Measurements from ENCODE around the gene CNOT2.

CNOT2 gene

GRCh38 chr12:70288817-70289216 is 45.6 kb downstream of the CNOT2 start:
- ATAC-seq = no peak
- no peak for TF ChIP-seq BACH2 (CRISPR knock-in tag; IDR thresholded peaks at IDR 0.05; ENCODE audit: borderline replicate concordance)
- TF ChIP-seq, protein P1, sequence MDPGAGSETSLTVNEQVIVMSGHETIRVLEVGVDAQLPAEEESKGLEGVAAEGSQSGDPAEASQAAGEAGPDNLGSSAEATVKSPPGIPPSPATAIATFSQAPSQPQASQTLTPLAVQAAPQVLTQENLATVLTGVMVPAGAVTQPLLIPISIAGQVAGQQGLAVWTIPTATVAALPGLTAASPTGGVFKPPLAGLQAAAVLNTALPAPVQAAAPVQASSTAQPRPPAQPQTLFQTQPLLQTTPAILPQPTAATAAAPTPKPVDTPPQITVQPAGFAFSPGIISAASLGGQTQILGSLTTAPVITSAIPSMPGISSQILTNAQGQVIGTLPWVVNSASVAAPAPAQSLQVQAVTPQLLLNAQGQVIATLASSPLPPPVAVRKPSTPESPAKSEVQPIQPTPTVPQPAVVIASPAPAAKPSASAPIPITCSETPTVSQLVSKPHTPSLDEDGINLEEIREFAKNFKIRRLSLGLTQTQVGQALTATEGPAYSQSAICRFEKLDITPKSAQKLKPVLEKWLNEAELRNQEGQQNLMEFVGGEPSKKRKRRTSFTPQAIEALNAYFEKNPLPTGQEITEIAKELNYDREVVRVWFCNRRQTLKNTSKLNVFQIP (CRISPR knock-in tag; IDR thresholded peaks at IDR 0.05; ENCODE audit: borderline replicate concordance, low read depth) = no peak
- TF ChIP-seq, protein P2, sequence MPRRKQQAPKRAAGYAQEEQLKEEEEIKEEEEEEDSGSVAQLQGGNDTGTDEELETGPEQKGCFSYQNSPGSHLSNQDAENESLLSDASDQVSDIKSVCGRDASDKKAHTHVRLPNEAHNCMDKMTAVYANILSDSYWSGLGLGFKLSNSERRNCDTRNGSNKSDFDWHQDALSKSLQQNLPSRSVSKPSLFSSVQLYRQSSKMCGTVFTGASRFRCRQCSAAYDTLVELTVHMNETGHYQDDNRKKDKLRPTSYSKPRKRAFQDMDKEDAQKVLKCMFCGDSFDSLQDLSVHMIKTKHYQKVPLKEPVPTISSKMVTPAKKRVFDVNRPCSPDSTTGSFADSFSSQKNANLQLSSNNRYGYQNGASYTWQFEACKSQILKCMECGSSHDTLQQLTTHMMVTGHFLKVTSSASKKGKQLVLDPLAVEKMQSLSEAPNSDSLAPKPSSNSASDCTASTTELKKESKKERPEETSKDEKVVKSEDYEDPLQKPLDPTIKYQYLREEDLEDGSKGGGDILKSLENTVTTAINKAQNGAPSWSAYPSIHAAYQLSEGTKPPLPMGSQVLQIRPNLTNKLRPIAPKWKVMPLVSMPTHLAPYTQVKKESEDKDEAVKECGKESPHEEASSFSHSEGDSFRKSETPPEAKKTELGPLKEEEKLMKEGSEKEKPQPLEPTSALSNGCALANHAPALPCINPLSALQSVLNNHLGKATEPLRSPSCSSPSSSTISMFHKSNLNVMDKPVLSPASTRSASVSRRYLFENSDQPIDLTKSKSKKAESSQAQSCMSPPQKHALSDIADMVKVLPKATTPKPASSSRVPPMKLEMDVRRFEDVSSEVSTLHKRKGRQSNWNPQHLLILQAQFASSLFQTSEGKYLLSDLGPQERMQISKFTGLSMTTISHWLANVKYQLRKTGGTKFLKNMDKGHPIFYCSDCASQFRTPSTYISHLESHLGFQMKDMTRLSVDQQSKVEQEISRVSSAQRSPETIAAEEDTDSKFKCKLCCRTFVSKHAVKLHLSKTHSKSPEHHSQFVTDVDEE (CRISPR knock-in tag; IDR thresholded peaks at IDR 0.05) = no peak
- TF ChIP-seq OSR1 (CRISPR knock-in tag; IDR thresholded peaks at IDR 0.05) = no peak
- no peak for TF ChIP-seq ZFP30 (CRISPR knock-in tag; IDR thresholded peaks at IDR 0.05)
- TF ChIP-seq RARB (CRISPR knock-in tag; IDR thresholded peaks at IDR 0.05) = no peak
- TF ChIP-seq ZNF70 (CRISPR knock-in tag; IDR thresholded peaks at IDR 0.05) = no peak
- TF ChIP-seq, protein P3, sequence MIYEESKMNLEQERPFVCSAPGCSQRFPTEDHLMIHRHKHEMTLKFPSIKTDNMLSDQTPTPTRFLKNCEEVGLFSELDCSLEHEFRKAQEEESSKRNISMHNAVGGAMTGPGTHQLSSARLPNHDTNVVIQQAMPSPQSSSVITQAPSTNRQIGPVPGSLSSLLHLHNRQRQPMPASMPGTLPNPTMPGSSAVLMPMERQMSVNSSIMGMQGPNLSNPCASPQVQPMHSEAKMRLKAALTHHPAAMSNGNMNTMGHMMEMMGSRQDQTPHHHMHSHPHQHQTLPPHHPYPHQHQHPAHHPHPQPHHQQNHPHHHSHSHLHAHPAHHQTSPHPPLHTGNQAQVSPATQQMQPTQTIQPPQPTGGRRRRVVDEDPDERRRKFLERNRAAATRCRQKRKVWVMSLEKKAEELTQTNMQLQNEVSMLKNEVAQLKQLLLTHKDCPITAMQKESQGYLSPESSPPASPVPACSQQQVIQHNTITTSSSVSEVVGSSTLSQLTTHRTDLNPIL (CRISPR knock-in tag; IDR thresholded peaks at IDR 0.05; ENCODE audit: low read depth) = no peak
- no peak for TF ChIP-seq ZNF8 (CRISPR knock-in tag; IDR thresholded peaks at IDR 0.05)
- TF ChIP-seq TOX (CRISPR knock-in tag; IDR thresholded peaks at IDR 0.05; ENCODE audit: borderline replicate concordance) = no peak
- no peak for TF ChIP-seq ARNTL (CRISPR knock-in tag; IDR thresholded peaks at IDR 0.05; ENCODE audit: borderline replicate concordance, low read depth)
- TF ChIP-seq ESRRG (CRISPR knock-in tag; IDR thresholded peaks at IDR 0.05) = no peak
- TF ChIP-seq ZNF565 (CRISPR knock-in tag; conservative IDR thresholded peaks at IDR 0.05; ENCODE audit: low read depth) = no peak
- TF ChIP-seq ZC3H10 (CRISPR knock-in tag; IDR thresholded peaks at IDR 0.05) = no peak
- no peak for TF ChIP-seq SNAI2 (CRISPR knock-in tag; IDR thresholded peaks at IDR 0.05)
- no peak for TF ChIP-seq ZFP3 (CRISPR knock-in tag; IDR thresholded peaks at IDR 0.05)
- no peak for TF ChIP-seq GLIS3 (CRISPR knock-in tag; IDR thresholded peaks at IDR 0.05)
- TF ChIP-seq ISL1 (CRISPR knock-in tag; IDR thresholded peaks at IDR 0.05) = no peak
- no peak for TF ChIP-seq CSDC2 (CRISPR knock-in tag; IDR thresholded peaks at IDR 0.05)

DNA sequence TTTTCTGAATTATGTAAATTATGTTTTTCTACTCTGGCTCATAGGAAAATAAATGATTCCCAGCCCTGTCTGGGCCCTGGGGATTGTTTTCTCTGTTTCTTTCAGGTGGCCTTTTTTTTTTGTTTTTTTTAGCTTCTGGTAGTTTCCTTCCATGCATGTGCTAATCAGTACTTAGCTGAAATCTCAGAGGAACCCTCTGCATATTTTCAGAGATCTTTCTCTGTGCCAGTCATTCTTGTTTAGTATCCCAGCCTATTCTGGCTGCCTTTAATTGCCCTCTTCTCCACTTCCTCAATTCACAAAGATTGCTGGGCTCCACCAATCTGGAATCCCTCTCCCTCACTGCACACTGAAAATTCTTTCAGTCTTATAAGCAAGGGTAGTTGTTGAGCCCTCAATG is 46.9 kb downstream of the CNOT2 start:
- TF ChIP-seq ZFP3 (CRISPR knock-in tag; IDR thresholded peaks at IDR 0.05) = no peak
- TF ChIP-seq GLIS3 (CRISPR knock-in tag; IDR thresholded peaks at IDR 0.05) = no peak
- TF ChIP-seq CSDC2 (CRISPR knock-in tag; IDR thresholded peaks at IDR 0.05) = no peak
- TF ChIP-seq TCF4 (CRISPR knock-in tag; IDR thresholded peaks at IDR 0.05; ENCODE audit: borderline replicate concordance) = no peak
- TF ChIP-seq, protein P1 (CRISPR knock-in tag; IDR thresholded peaks at IDR 0.05; ENCODE audit: borderline replicate concordance, low read depth) = no peak
- TF ChIP-seq ZNF565 (CRISPR knock-in tag; conservative IDR thresholded peaks at IDR 0.05; ENCODE audit: low read depth) = no peak
- no peak for TF ChIP-seq ARNTL (CRISPR knock-in tag; IDR thresholded peaks at IDR 0.05; ENCODE audit: borderline replicate concordance, low read depth)
- TF ChIP-seq ESRRG (CRISPR knock-in tag; IDR thresholded peaks at IDR 0.05) = no peak
- no peak for TF ChIP-seq OSR1 (CRISPR knock-in tag; IDR thresholded peaks at IDR 0.05)
- TF ChIP-seq SNAI2 (CRISPR knock-in tag; IDR thresholded peaks at IDR 0.05) = no peak
- TF ChIP-seq CSRNP3 (CRISPR knock-in tag; IDR thresholded peaks at IDR 0.05) = no peak
- TF ChIP-seq RARB (CRISPR knock-in tag; IDR thresholded peaks at IDR 0.05) = no peak
- TF ChIP-seq, protein P3 (CRISPR knock-in tag; IDR thresholded peaks at IDR 0.05; ENCODE audit: low read depth) = no peak
- no peak for TF ChIP-seq BACH2 (CRISPR knock-in tag; IDR thresholded peaks at IDR 0.05; ENCODE audit: borderline replicate concordance)
- no peak for TF ChIP-seq PPARA (CRISPR knock-in tag; IDR thresholded peaks at IDR 0.05; ENCODE audit: borderline replicate concordance)
- no peak for ATAC-seq

Measured in SK-N-SH treated with all-trans-retinoic acid at 6 μM for 48 hours (cell line).